ENCODE measurements around the gene FOXN1. TPM values are rescaled to one million over a fixed set of nuclear protein-coding genes. Genes with fewer than 3 reads are reported as not detected.

FOXN1 gene
- total RNA-seq, 1 donor from 2014 or later: not detected

DNA sequence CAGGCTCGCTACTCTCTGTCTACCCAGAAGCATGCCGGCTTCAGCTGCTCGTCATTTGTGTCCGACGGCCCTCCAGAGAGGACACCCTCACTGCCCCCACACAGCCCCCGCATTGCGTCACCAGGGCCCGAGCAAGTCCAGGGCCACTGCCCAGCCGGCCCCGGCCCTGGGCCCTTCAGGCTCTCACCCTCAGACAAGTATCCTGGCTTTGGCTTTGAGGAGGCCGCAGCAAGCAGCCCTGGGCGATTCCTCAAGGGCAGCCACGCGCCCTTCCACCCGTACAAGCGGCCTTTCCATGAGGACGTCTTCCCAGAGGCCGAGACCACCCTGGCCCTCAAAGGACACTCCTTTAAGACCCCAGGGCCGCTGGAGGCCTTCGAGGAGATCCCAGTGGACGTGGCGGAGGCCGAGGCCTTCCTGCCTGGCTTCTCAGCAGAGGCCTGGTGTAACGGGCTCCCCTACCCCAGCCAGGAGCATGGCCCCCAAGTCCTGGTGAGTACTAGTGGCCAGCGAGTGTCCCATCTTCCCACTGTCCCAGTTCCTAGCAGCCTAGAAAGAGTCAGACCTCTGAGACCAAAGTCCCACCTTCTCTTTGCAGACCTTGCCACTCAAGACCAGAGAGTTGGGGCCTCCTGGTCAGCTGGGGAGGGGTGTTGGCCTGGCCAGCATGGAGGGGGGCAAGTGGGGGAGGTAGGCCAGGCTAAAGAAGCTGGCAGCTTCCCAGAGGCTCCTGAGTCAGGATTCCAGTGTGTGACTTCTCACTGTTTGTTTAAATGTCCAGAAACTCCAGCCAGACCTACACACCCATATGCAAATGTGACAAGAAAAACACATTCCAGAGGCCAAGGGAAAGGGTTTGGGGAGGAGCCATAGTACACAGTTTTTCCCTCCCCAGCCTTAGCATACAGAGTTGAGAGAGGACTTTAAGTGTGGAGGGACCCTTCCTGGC is 18.6 kb downstream of the FOXN1 start:
- DNase-seq (ENCODE audit: low read depth in 2 of 2): no peak

DNA sequence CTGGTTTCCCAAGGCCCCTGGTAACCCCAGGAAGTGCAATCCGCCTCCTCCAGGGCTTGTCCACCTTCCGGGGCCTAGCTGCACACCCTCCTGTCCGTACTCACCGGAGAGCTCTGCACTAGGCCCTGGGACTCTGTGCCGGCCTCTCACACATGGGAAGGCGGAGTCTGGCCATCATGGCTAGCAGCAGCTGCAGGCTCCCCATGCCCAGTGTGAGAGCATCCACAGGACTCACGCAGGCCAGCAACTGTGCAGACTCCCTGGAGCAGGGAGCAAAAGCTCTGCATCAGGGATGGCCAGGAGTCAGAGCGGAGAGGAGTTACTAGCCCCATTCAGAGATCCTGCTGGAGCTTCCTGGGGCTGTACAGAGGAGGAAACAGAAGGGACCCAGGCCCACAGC is 20.2 kb downstream of the FOXN1 start:
- no peak for DNase-seq (ENCODE audit: low read depth in 2 of 2)

DNA sequence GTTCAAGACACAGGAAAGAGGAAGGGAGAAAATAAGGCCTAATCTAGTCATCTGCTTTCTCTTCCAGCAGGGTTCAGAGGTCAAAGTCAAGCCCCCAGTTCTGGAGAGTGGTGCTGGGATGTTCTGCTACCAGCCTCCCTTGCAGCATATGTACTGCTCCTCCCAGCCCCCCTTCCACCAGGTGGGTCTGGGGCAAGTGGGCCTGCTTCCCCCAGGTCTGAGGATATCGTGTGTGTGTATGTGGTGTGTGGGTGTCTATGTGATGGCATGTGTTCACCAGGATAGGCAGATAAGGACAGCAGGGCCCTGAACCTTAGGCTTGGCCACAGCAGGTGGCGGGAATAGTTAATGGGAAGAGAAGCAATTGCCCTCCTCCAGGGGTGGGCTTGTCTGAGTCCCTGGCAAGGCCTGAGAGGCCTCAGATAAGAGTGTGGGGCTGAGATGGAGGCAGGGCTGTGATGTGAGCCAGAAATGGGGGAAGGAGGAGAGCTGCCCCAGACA is 21.1 kb downstream of the FOXN1 start:
- DNase-seq (ENCODE audit: low read depth in 2 of 2): no peak

DNA sequence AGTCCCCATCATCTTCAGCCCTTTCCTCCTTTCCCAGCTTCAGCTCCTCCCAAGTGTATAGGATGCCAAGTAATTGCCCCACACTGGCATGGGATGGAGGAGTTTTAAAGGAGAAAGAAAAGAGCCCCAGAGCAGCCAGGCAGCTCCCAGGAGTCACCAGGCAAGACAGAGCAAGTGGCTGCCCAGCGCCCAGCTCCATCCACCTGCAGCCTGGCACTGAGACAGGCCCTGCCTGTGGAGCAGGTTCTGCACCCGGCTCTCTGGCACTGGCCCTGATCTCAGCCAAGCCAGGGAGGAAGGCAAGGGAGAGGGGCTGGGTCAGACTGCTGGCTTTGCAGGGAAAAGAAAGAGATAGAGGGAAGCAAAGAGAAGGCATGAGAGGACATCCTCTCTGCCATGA is 21.7 kb downstream of the FOXN1 start:
- no peak for DNase-seq (ENCODE audit: low read depth in 2 of 2)

DNA sequence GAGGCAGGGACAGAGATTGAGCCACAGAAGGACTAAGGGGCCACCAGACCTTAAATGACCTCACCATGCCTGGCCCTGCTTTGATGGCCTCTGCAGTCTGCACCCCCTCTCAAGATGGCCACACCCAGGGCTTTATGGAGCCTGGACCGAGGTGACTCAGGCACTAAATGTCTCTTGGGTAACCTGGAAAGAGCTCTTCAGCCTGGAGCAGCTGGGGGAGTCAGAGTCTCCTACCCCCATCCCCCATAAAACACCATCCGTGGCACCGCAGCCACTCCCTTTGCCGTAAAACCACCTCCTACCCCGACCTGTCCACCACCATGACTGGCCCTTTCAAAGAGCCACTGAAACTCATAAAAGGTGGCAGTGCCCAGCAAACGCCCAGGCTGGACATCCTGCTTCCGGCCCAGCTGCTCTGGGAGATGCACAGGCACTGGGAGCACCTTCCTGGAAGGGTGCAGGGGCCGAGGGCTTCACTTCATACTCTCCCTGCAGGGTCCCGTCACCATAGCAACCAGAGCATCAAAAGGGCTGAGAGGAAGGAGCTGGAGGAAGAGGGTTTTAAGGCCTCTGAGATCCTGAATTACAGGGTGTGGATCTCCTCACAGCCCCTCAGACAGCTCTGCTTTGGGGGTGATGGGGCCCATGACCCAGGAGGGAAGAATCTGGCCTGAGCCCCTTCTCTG is 22.3 kb downstream of the FOXN1 start:
- DNase-seq (ENCODE audit: low read depth in 2 of 2): no peak

DNA sequence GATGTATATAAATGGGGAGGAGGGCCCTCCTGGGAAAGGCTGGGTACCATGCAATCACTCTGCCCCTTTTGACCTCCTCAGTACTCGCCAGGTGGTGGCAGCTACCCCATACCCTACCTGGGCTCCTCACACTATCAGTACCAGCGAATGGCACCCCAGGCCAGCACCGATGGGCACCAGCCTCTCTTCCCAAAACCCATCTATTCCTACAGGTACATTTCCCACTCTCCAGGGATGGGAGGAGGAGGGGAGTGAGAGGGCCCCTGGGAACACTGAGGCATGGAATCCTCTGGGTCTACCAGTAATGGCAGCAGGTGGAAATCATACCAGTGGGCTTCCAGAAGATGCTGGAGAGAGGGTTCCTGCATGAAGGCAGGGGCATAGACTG is 22.9 kb downstream of the FOXN1 start:
- no peak for DNase-seq (ENCODE audit: low read depth in 2 of 2)

DNA sequence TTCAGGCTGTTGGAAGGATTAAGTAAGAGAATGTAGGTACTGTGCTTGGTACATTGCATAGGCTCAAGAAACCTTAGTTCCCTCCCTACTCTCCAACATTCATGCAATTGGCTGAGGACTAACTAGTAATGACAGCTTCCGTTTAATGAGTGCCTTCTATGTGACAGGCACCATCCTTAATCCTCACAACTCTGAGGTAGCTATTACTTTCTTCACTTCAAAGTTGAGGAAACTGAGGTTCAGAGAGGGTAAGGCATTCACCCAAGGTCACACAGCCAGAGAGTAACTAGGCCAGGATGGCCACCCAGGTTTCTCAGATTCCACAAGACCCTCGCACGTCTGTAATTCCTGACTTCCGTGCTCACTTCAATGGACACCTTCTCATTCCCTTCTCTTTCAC is 24.1 kb downstream of the FOXN1 start:
- no peak for DNase-seq (ENCODE audit: low read depth in 2 of 2)

DNA sequence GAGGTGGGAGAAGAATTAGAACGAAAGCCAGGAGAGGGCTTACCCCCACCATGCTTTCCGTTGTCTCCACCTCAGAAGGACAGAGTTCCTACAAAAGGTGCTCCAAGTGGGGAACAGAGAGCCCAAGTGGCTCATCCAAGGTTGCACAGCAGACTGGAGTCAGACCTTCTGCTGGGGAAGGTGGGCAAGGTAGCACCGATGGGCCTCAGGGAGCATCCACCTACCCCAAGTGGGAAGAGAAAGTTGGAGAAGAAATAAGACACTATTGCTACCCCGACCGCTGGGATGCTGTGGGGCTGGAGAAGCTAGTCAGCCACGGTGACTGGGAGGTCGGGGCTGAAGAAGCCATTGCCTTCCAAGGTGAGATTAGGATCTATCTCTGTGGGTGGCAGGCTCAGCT is 24.8 kb downstream of the FOXN1 start:
- DNase-seq (ENCODE audit: low read depth in 2 of 2): no peak

DNA sequence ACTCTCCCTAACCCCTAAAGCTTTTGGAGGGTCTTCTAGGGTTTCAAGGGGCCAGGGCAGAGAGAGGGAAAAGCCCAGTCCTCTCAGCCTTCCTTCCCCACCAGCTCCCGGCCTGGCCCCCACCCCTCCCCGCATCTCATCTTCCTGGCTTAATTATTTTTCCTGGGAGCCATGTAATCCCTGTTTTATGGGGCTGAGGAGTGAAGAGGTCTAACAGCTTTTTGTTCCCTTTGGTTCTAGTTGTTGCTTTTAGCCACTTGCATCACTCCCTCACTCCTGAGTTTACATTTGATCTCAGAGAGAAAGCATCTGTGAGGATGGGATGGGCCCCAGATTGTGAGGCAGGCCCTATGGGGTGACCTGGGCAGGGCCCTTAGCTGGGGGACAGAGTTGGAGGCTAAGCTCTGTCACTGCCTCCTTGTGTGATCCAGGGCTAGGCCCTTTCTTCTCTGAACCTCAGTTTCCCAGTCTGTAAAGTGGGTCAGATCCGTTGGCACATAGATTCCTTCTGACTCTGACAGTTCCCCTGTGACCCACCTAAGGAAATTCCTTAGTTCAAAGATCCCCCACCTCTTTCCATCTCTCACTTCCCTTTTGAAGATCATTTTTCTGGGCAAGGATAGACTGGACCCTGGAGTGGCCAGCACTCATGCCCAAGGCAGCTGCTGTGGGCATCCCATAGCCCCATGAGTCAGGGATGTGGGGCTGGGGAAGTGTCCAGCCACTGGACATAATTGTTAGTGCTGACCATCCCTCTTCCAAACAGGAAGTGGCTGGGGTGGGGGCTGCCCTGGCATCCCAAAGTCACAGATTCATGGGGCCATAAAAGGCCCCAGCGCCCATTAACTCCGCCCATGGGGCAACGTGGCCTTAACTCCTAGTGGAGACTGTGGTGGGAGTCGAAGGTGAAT is 26.2 kb downstream of the FOXN1 start:
- DNase-seq (ENCODE audit: low read depth in 2 of 2): no peak

DNA sequence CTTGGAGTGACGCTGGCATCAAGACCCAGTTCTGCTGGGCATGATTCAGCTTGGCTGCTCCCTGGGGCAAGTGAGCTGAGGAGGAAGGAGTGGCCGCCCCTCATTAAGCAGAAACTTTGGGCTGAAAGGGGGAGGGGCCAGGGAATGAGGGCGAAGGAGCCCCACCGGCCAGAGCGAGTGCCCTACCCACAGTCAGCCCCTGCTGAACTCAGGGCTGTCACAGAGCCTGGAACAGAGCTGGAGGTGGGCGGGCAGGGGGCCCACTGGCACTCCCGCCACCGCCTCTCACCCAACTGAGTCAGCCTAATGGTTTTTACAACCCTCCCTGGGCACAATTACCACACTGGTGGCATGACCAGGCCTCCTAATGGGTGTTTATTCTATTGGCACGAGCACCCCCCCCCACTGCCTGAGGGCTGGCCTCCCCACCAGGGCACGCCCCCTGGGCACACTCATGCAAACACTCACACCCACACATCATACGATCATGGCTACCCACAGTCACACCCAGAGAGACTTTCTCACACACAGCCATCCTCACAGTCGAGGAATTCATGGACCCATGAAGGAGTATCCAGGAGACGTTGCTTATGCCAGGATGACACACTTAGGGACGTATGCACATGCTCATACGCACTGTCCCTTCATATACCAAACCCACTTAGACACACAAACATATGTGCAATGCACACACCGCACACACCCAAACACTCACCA is 27.1 kb downstream of the FOXN1 start:
- no peak for DNase-seq (ENCODE audit: low read depth in 2 of 2)

DNA sequence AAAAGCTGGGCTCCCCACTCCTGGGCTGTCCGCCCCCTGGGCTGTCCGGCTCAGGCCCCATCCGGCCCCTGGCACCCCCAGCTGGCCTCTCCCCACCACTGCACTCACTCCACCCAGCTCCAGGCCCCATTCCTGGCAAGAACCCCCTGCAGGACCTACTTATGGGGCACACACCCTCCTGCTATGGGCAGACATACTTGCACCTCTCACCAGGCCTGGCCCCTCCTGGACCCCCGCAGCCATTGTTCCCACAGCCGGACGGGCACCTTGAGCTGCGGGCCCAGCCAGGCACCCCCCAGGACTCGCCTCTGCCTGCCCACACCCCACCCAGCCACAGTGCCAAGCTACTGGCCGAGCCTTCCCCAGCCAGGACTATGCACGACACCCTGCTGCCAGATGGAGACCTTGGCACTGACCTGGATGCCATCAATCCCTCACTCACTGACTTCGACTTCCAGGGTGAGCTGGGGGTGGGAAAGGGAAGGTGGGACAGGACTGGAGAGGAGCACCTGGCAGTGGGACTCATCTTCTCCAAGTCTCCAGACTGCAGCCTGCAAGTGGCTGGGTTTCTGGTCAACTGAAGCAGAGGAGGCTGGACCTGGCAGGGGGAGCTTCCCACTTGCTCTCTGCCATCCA is 28.7 kb downstream of the FOXN1 start:
- DNase-seq (ENCODE audit: low read depth in 2 of 2): no peak

DNA sequence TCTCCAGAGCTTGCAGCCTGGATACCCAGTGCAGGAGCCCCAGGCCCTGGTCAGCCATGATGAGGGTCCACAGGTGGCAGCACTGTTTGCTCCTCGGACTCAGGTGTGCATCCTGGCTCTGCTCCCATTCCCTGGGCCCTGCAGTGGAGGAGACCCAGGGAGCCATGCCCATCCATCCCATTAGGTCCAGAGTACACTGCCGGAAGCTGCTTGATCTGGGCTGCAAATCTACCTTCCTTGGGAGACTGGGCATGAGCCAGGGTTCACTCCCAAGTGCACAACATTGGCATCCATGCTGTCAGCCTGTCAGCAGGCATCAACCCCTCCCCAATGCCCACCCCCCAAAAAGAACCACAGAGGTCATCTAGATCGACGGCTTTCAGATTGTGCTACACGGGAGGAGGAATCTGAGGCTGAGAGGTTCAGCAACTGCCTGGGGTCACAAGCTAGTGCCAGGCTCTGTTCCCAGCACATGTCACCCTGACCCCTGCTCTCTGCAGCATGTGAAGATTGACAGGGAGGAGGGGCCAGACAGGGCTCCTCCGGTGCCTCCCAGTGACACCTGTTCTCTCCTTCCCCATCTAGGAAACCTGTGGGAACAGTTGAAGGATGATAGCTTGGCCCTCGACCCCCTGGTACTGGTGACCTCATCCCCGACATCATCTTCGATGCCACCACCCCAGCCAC is 30.5 kb downstream of the FOXN1 start:
- DNase-seq (ENCODE audit: low read depth in 2 of 2): no peak

DNA sequence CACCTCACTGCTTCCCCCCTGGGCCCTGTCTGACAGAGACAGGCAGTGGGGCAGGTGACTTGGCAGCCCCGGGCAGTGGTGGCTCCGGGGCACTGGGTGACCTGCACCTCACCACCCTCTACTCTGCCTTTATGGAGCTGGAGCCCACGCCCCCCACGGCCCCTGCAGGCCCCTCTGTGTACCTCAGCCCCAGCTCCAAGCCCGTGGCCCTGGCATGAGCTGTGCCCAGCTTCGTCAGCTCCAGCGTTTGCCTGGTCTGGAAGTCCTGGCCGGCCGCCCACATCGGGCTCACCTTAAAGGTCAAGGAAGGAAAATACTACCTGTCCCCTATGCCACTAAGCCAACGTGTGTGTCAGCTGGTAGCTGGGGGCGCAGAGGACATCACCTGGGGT is 31.1 kb downstream of the FOXN1 start:
- DNase-seq (ENCODE audit: low read depth in 2 of 2): no peak

DNA sequence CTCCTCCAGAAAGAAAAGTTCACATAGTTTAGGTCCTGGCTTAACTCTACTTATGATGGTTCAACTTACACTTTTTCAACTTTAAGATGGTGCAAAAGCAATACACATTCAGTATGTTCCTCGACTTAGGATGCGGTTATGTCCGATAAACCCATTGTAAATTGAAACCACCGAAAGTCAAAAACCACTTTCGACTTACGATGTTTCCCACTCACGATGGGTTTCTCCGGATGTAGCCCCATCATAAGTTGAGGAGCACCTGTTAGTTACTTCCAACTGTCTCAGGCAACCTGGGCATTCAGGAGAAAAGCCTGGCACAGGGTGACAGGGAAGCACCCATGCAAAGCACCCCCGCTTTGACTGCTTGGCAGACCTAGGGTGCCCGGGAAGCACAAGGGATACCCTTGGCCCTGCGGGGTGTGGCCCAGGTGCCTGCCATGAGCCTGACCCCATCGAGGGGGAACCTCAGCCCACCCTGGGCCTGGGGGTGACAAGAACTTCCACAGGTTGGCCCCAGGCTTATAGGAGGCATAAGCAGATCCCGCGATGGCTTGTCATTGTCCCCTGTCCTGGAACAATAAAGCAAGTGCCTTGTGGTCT is 32.2 kb downstream of the FOXN1 start:
- DNase-seq (ENCODE audit: low read depth in 2 of 2): no peak

DNA sequence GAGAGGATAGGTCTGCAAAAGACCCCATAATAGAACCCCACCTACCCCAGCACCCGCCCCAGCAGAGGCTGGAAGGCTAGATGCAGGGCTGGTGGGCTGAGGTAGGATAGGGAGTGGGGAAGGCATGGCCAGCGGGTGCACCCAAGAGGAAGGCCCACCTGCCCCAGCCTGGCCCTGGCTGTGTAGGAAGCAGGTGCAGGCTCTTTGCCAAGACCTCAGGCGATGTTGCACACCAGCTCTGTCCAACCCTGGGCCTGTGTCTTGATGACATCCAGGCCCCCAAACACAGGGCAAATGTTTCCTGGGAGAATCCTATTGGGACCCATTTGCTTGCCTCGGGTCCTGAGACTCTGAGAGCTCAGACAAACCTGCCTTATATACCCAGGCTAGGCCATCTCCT is 34.1 kb downstream of the FOXN1 start:
- no peak for DNase-seq (ENCODE audit: low read depth in 2 of 2)

DNA sequence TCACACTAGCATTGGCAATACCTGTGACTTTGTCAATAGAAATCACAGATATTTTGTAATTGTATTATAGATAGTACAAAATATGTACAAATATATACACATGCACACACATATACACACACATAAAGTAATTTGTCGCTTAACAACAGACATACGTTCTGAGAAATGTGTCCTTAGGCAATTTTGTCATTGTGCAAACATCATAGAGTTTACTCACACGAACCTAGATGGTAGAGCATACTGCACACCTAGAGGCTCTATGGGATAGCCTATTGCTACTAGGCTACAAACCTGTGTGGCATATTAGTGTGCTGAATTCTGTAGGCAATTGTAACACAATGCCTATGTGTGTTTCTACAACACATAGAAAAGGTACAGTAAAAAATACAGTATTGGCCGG is 35.3 kb downstream of the FOXN1 start:
- no peak for DNase-seq (ENCODE audit: low read depth in 2 of 2)

DNA sequence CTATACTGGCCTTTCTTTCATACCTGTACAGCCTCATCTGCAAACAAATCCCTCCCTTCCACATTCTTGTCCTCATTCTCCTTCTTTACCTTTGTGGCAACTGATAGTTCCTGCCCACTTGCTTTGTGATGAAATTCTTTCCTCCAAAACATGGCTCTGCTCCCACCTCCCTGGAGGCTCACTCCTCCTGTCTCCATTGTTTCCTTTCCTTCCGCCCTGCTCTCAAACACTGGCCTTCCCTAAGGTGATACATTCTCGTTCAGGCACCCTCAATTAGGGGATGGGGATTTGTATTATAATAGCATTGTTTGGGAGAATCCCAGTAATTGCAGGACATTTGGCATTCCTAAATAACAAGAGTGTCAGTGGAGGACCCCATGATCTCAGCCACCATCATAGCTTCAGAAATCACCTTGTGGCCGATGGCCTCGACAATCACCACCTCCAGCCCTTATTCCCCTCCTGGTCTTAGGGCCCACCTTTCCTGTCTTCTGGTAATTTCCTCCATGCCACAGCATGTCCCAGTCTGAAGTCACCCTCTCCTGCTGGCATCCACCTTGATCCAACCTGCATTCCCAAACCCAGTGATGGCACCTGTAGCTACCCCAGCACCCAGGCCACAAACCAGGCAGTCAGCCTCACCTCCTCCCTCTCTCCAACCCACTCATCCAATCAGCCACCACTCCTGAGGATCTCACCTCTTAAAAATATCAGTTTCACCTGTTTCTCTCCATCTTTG is 38.4 kb downstream of the FOXN1 start:
- DNase-seq (ENCODE audit: low read depth in 2 of 2): no peak

DNA sequence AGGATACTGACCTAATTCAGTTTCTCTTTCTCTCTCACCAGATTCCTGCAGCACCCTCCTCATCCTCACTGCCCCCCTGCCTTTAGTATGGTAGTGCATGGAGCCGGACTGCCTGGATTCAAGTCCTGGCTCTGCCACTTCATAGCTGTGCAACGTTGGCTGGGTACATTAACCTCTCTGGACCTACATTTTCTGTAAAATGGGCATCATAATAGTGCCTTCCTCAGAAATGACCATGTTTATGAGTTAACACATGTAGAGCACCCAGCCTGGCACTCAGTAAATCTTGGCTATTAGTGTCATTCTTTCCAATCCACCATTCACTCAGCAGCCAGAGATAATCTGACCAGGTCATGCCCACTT is 39.0 kb downstream of the FOXN1 start:
- DNase-seq (ENCODE audit: low read depth in 2 of 2): no peak
